ENCODE measurements around the gene SPP2. TPM values are rescaled to one million over a fixed set of nuclear protein-coding genes. Genes with fewer than 3 reads are reported as not detected.

SPP2 gene
- polyA plus RNA-seq, 3 donors: not detected

- no peak overlapping the region for H3K27ac Mint-ChIP-seq
- TF ChIP-seq CTCF (IDR thresholded peaks at IDR 0.05): no peak
Measured at GRCh38 chr2:234083572-234084348, 33.3 kb downstream of the SPP2 start.

DNA sequence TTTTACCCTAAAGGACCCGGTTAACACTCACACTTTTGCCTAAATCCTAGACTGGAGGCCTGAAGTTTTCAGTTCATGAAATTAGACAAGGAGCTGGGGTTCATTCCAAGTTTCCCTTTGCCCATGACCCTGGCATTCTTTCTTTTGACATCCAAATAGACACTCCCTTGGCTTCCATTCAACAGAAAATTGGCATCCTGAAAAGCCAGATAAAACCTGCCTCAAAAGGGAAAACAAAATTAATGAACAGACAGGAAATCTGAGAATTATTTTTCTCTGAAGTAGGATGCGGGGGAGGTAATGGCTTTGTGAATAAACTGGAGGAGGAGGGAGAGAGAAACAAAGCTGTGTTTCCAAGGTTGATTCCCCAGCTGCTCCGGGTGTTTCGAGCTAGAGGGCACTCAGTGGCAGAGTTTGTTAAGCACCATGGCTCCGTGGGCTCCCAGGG lies 41.0 kb downstream of the SPP2 start:
- H3K4me1 ChIP-seq (ENCODE audit: control insufficient read depth in 1 of 2, insufficient read depth in 2 of 2, low read length in 2 of 2): no peaks in the 10 kb centered on the region
- H3K4me3 ChIP-seq (replicated peaks in 1 of 3; ENCODE audit: low read depth in 2 of 3, low read length in 3 of 3): no peak overlapping the region
- Mint-ChIP-seq H3K27ac (no peak overlapping the region), H3K9me3 (peaks cover 0 to 5% (median 2%) of the 10 kb centered on the region in 7 donors), H3K27me3 (ENCODE audit: low read depth in 3 of 3) (peaks cover 1 to 5% (median 5%) of the 10 kb centered on the region in 3 donors), H3K36me3 (no peaks in the 10 kb centered on the region), H3K4me1 (no peaks in the 10 kb centered on the region), H3K4me3 (no peak overlapping the region)
- H3K27me3 ChIP-seq (ENCODE audit: control insufficient read depth in 2 of 2, insufficient read depth in 2 of 2, low read length in 2 of 2): no peaks in the 10 kb centered on the region
- no peak for TF ChIP-seq CTCF (IDR thresholded peaks at IDR 0.05)
- no peaks in the 10 kb centered on the region for H3K9me3 ChIP-seq (replicated peaks in 1 of 2; ENCODE audit: control insufficient read depth in 1 of 2, insufficient read depth in 1 of 2, low read length in 2 of 2)
- no peaks in the 10 kb centered on the region for H4K20me1 ChIP-seq (ENCODE audit: insufficient read depth, low read length)
- H3K4me2 ChIP-seq (replicated peaks; ENCODE audit: extremely low read depth, low read length, poor library complexity, severe bottlenecking): no peak overlapping the region
- no peaks in the 10 kb centered on the region for H3K79me2 ChIP-seq (ENCODE audit: insufficient read depth, low read length)
- WGBS (ENCODE audit: insufficient coverage): 89% methylated on average over 4 of the region's 5 CpGs
- intact Hi-C loops (cut with micrococcal nuclease): no loop called here
- no peak overlapping the region for H2AFZ ChIP-seq (ENCODE audit: insufficient read depth, low read depth, low read length, poor library complexity, severe bottlenecking)
- no peak overlapping the region for H3K27ac ChIP-seq (ENCODE audit: low read depth in 1 of 2, low read length in 2 of 2)
- no peaks in the 10 kb centered on the region for H3K36me3 ChIP-seq (replicated peaks in 1 of 2; ENCODE audit: control insufficient read depth in 1 of 2, insufficient read depth in 2 of 2, low read length in 2 of 2)
- no peak overlapping the region for H3K9ac ChIP-seq (ENCODE audit: insufficient read depth, low read length, poor library complexity, severe bottlenecking)
- DNase-seq: no peak

More at GRCh38 chr2:234083572-234084348, 33.3 kb downstream of the SPP2 start:
- Histone ChIP-seq H3K4me1 (ENCODE audit: control insufficient read depth in 1 of 2, insufficient read depth in 2 of 2, low read length in 2 of 2) (peaks cover 9% of the 10 kb centered on the region in 2 donors), H4K20me1 (ENCODE audit: insufficient read depth, low read length) (no peaks in the 10 kb centered on the region), H3K27me3 (ENCODE audit: control insufficient read depth in 2 of 2, insufficient read depth in 2 of 2, low read length in 2 of 2) (no peaks in the 10 kb centered on the region), H3K4me3 (replicated peaks in 1 of 3; ENCODE audit: low read depth in 2 of 3, low read length in 3 of 3) (no peak overlapping the region), H3K4me2 (replicated peaks; ENCODE audit: extremely low read depth, low read length, poor library complexity, severe bottlenecking) (no peak overlapping the region), H3K79me2 (ENCODE audit: insufficient read depth, low read length) (no peaks in the 10 kb centered on the region), H3K9ac (ENCODE audit: insufficient read depth, low read length, poor library complexity, severe bottlenecking) (no peak overlapping the region), H3K9me3 (replicated peaks in 1 of 2; ENCODE audit: control insufficient read depth in 1 of 2, insufficient read depth in 1 of 2, low read length in 2 of 2) (no peaks in the 10 kb centered on the region), H2AFZ (ENCODE audit: insufficient read depth, low read depth, low read length, poor library complexity, severe bottlenecking) (no peak overlapping the region), H3K27ac (ENCODE audit: low read depth in 1 of 2, low read length in 2 of 2) (no peak overlapping the region), H3K36me3 (replicated peaks in 1 of 2; ENCODE audit: control insufficient read depth in 1 of 2, insufficient read depth in 2 of 2, low read length in 2 of 2) (no peaks in the 10 kb centered on the region)
- intact Hi-C loops (cut with micrococcal nuclease): no loop called here
- no peak for DNase-seq
- peaks cover 2 to 7% (median 5%) of the 10 kb centered on the region in 3 donors for H3K27me3 Mint-ChIP-seq (ENCODE audit: low read depth in 3 of 3)
- peaks cover 0 to 7% (median 4%) of the 10 kb centered on the region in 7 donors for H3K9me3 Mint-ChIP-seq
- H3K4me3 Mint-ChIP-seq: no peak overlapping the region
- WGBS (ENCODE audit: insufficient coverage): 89% methylated on average over 5 of the region's 7 CpGs
- no peaks in the 10 kb centered on the region for H3K36me3 Mint-ChIP-seq
- H3K4me1 Mint-ChIP-seq: peaks cover 10% of the 10 kb centered on the region

All from CD14-positive monocyte (primary cell).